Naive thymus-derived CD8-positive, alpha-beta T cell (primary cell): Measurements from ENCODE around the gene GDF15. TPM values are rescaled to one million over a fixed set of nuclear protein-coding genes. Genes with fewer than 3 reads are reported as not detected.
A peak's percentile ranks its signal among the peaks of the same experiment; 100 is the strongest.
"Not testable (repeated sequence)": the region's sequence is repeated elsewhere in the genome, so short reads cannot be mapped to it uniquely, and the experiment has no call there.

ENCODE experiments used
- ATAC-seq, 2 donors: fragments of 150-1000 bp; cut with Tn5 transposase in 1 of 2; sonication (Bioruptor Pico), chemical (Tn5 transposase) in 1 of 2; 1 replicate in 1 of 2; 2 replicates in 1 of 2; pipeline ENCODE4 v1.10.0; 2021; ENCODE audit warnings: mild to moderate bottlenecking in 2 of 2, moderate library complexity in 2 of 2
- POLR2A ChIA-PET: fragments of 350-600 bp; sonication (Branson Sonifier 250); formaldehyde crosslinking; loops from one replicate; lab custom pipeline; 2021; ENCODE audit warnings: antibody characterized with exemption; lab: Charles Lee
- DNase-seq, 10 donors: peaks; one replicate each; pipeline versions ENCODE4 v3.0.0 to v3.0.0-alpha.2; 2020 to 2022
- H3K27ac Mint-ChIP-seq, 10 donors: one replicate each; pipeline ENCODE4 v1.8.0; 2020 to 2022; ENCODE audit warnings: mild to moderate bottlenecking in 10 of 10, mixed read lengths in 10 of 10, moderate library complexity in 4 of 10, inconsistent platforms in 1 of 10
- H3K27me3 Mint-ChIP-seq, 5 donors: one replicate each; pipeline ENCODE4 v1.8.0; 2021 to 2022; ENCODE audit warnings: mixed read lengths in 5 of 5
- H3K36me3 Mint-ChIP-seq, 3 donors: one replicate each; pipeline ENCODE4 v1.8.0; 2020 to 2022; ENCODE audit warnings: mixed read lengths in 3 of 3, mild to moderate bottlenecking in 2 of 3, inconsistent platforms in 1 of 3
- H3K4me1 Mint-ChIP-seq, 4 donors: one replicate each; pipeline ENCODE4 v1.8.0; 2021 to 2022; ENCODE audit warnings: mixed read lengths in 4 of 4
- H3K4me3 Mint-ChIP-seq, 10 donors: one replicate each; pipeline ENCODE4 v1.8.0; 2020 to 2022; ENCODE audit warnings: mild to moderate bottlenecking in 10 of 10, mixed read lengths in 10 of 10, moderate library complexity in 6 of 10, inconsistent platforms in 1 of 10
- H3K9me3 Mint-ChIP-seq, 9 donors: one replicate each; pipeline ENCODE4 v1.8.0; 2020 to 2022; ENCODE audit warnings: mixed read lengths in 9 of 9, mild to moderate bottlenecking in 3 of 9, inconsistent platforms in 1 of 9, moderate library complexity in 1 of 9
- polyA plus RNA-seq, 3 donors: library from polyadenylated mRNA; unstranded; fragments of 300-500 nt; fragmentation: Illumina TruSeq; gene quantifications; one replicate each; pipeline ENCODE4 v1.2.3, GENCODE V29; 2021
- total RNA-seq, 8 experiments: library from RNA in 2 of 8; stranded (reverse) in 2 of 8; gene quantifications; one replicate each; pipeline ENCODE4 v1.2.3 and lab custom pipeline; 2021 to 2026

Gene GDF15
- total and polyA plus RNA-seq, 5 experiments from 2014 or later = not detected

GRCh38 chr19:18366021-18366435, 19.9 kb upstream of the GDF15 start:
- ATAC-seq (no peak), DNase-seq (no peak)
- POLR2A ChIA-PET = no interaction called here
- Mint-ChIP-seq H3K4me1 (peaks cover 0 to 7% (median 2%) of the 10 kb centered on the region in 4 donors), H3K4me3 (no peak overlapping the region), H3K9me3 (no peaks in the 10 kb centered on the region), H3K36me3 (peaks cover 0 to 62% (median 36%) of the 10 kb centered on the region in 3 donors), H3K27me3 (no peaks in the 10 kb centered on the region), H3K27ac (no peak overlapping the region)

GRCh38 chr19:18368504-18369222, 17.3 kb upstream of the GDF15 start:
- H3K4me3 Mint-ChIP-seq = no peak overlapping the region
- H3K4me1 Mint-ChIP-seq = peaks cover 2 to 10% (median 4%) of the 10 kb centered on the region in 4 donors
- POLR2A ChIA-PET = no interaction called here
- ATAC-seq = no peak
- no peaks in the 10 kb centered on the region for H3K9me3 Mint-ChIP-seq
- no peaks in the 10 kb centered on the region for H3K27me3 Mint-ChIP-seq
- H3K27ac Mint-ChIP-seq = no peak overlapping the region
- no peak for DNase-seq
- H3K36me3 Mint-ChIP-seq = peaks cover 0 to 37% (median 24%) of the 10 kb centered on the region in 3 donors

DNA sequence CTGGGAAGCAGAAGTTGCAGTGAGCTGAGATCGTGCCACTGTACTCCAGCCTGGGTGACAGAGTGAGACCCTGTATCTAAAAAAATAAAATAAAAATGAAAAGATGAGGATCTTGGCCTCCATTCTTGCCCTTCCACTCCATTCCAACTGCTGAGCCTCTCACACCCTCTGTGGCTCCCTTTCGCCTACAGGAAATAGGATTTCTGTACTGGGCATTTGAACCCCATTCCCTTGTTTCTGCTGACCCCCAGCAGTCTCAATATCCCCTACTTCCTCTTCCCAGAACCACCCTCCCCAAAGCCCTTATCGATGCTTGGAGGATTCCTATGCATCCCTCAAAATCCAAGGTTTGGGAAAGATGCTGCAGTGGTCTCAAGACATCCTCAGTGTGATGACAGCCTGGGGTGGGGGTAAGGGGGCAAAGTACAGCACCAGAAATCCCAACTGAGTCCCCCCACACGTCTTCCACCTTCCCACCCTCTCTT, 12.5 kb upstream of the GDF15 start:
- H3K4me1 Mint-ChIP-seq = peaks cover 4 to 15% (median 10%) of the 10 kb centered on the region in 4 donors
- POLR2A ChIA-PET = no interaction called here
- H3K27me3 Mint-ChIP-seq = no peaks in the 10 kb centered on the region
- H3K36me3 Mint-ChIP-seq = peaks cover 0 to 2% (median 0%) of the 10 kb centered on the region in 3 donors
- peak overlapping the region in 5 of 10 donors; percentile 25 to 67 (median 46) for H3K27ac Mint-ChIP-seq
- ATAC-seq (no peak), DNase-seq (no peak)
- H3K4me3 Mint-ChIP-seq = peak overlapping the region in 1 of 10 donors; percentile 36
- H3K9me3 Mint-ChIP-seq = no peaks in the 10 kb centered on the region

GRCh38 chr19:18373892-18374629, 11.9 kb upstream of the GDF15 start:
- H3K4me3 Mint-ChIP-seq = peak overlapping the region in 3 of 10 donors; percentile 0 to 36 (median 34)
- H3K9me3 Mint-ChIP-seq = no peaks in the 10 kb centered on the region
- POLR2A ChIA-PET = no interaction called here
- no peaks in the 10 kb centered on the region for H3K27me3 Mint-ChIP-seq
- peaks cover 0 to 2% (median 0%) of the 10 kb centered on the region in 3 donors for H3K36me3 Mint-ChIP-seq
- ATAC-seq = peak; percentile 44 to 57
- DNase-seq = peak in 1 of 10 donors; percentile 57
- H3K27ac Mint-ChIP-seq = peak overlapping the region in 5 of 10 donors; percentile 4 to 67 (median 36)
- peaks cover 4 to 15% (median 10%) of the 10 kb centered on the region in 4 donors for H3K4me1 Mint-ChIP-seq

DNA sequence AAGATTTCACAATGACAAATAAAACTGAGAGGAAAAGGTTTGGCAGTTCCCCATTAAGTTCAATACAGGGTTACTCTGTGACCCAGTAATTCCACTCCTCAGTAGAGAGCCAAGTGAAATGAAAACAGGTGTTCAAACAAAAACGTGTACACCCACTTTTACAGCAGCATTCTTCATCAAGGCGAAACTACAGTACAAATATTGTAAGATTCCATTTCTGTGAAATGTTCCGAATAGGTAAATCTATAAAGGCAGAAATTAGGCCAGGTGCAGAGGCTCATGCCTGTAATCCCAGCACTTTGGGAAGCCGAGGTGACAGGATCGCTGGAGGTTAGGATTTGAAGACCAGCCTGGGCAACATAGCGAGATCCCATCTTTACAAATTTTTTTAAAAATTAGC, 8.9 kb upstream of the GDF15 start:
- Mint-ChIP-seq H3K36me3 (no peaks in the 10 kb centered on the region), H3K9me3 (no peaks in the 10 kb centered on the region), H3K4me1 (peaks cover 2 to 15% (median 10%) of the 10 kb centered on the region in 4 donors), H3K27me3 (peaks cover 0 to 7% (median 1%) of the 10 kb centered on the region in 5 donors), H3K4me3 (no peak overlapping the region), H3K27ac (no peak overlapping the region)
- POLR2A ChIA-PET = interaction anchor here (0.7 kb wide), 1 partner anchor 140 kb away, joined by 5 read pairs; no protein-coding TSS in a partner anchor
- ATAC-seq (no peak), DNase-seq (no peak)

- H3K36me3 Mint-ChIP-seq = no peaks in the 10 kb centered on the region
- H3K27me3 Mint-ChIP-seq = peaks cover 4 to 33% (median 10%) of the 10 kb centered on the region in 5 donors
- H3K4me3 Mint-ChIP-seq = no peak overlapping the region
- peak overlapping the region in 1 of 10 donors; percentile 44 for H3K27ac Mint-ChIP-seq
- DNase-seq (no peak), ATAC-seq (no peak)
- POLR2A ChIA-PET = no interaction called here
- no peaks in the 10 kb centered on the region for H3K4me1 Mint-ChIP-seq
- no peaks in the 10 kb centered on the region for H3K9me3 Mint-ChIP-seq
These were observed 5.9 kb upstream of the GDF15 start for GRCh38 chr19:18379803-18380747.

DNA sequence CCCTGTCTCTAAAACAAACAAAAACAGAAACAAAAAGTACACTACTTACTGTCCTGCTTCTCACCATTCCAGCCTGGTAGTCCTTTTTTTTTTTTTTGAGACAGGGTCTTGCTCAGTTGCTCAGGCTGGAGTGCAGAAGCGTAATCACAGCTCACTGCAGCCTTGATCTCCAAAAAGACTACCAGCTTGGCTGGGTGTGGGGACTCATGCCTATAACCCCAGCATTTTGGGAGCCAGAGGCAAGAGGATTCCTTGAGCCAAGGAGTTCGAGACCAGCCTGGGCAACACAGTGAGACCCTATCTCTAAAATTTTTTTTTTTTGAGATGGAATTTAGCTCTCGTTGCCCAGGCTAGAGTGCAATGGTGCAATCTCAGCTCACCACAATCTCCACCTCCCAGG, 5.1 kb upstream of the GDF15 start:
- H3K27ac Mint-ChIP-seq = peak overlapping the region in 1 of 10 donors; percentile 44
- no peaks in the 10 kb centered on the region for H3K36me3 Mint-ChIP-seq
- H3K27me3 Mint-ChIP-seq = peaks cover 4 to 41% (median 18%) of the 10 kb centered on the region in 5 donors
- POLR2A ChIA-PET = interaction anchor here (0.7 kb wide), 1 partner anchor 329 kb away, joined by 4 read pairs; no protein-coding TSS in a partner anchor
- H3K4me1 Mint-ChIP-seq = no peaks in the 10 kb centered on the region
- ATAC-seq = no peak
- H3K4me3 Mint-ChIP-seq = no peak overlapping the region
- no peaks in the 10 kb centered on the region for H3K9me3 Mint-ChIP-seq
- no peak for DNase-seq

- DNase-seq, H3K4me3 Mint-ChIP-seq, H3K36me3 Mint-ChIP-seq, ATAC-seq, H3K9me3 Mint-ChIP-seq, H3K27ac Mint-ChIP-seq: not testable (repeated sequence)
- POLR2A ChIA-PET = interaction anchor here (0.5 to 1.7 kb wide), 3 partner anchors 9 to 339 kb away, joined by 3 to 6 read pairs (median 4); no protein-coding TSS in a partner anchor
- peaks cover 0 to 13% (median 7%) of the 10 kb centered on the region in 4 donors for H3K4me1 Mint-ChIP-seq
- H3K27me3 Mint-ChIP-seq = peaks cover 10 to 58% (median 20%) of the 10 kb centered on the region in 5 donors
These were observed 2.3 kb upstream of the GDF15 start for GRCh38 chr19:18383622-18384021.

DNA sequence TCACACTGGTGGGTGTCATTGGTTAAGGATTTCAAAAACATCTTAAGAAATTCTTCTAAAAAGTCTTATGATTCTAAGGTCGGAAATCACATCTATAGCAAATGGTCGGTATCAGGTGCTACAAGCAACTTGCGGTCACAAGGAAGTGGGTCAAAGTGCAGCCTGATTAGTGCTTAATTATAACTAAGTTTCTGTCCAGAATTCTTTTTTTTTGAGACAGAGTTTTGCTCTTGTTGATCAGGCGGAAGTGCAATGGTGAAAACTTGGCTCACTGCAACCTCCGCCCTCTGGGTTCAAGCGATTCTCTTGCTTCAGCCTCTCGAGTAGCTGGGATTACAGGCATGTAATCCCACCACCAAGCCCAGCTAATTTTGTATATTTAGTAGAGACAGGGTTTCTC, 1.2 kb upstream of the GDF15 start:
- DNase-seq (no peak), ATAC-seq (no peak)
- Mint-ChIP-seq H3K4me1 (peaks cover 0 to 17% (median 8%) of the 10 kb centered on the region in 4 donors), H3K27me3 (peaks cover 11 to 58% (median 20%) of the 10 kb centered on the region in 5 donors), H3K9me3 (no peaks in the 10 kb centered on the region), H3K36me3 (no peaks in the 10 kb centered on the region), H3K27ac (peak overlapping the region in 1 of 10 donors; percentile 2), H3K4me3 (no peak overlapping the region)
- POLR2A ChIA-PET = no interaction called here

GRCh38 chr19:18385359-18385674, 641 bp upstream of the GDF15 start:
- no peak overlapping the region for H3K4me3 Mint-ChIP-seq
- POLR2A ChIA-PET = no interaction called here

GRCh38 chr19:18386543-18387271, 749 bp downstream of the GDF15 start:
- Mint-ChIP-seq H3K4me3 (peak overlapping the region in 2 of 10 donors; percentile 4 to 75), H3K27ac (peak overlapping the region in 1 of 10 donors; percentile 40)
- POLR2A ChIA-PET = interaction anchor here (0.7 kb wide), 1 partner anchor 52 kb away, joined by 6 read pairs; no protein-coding TSS in a partner anchor

More at GRCh38 chr19:18385359-18385674, 641 bp upstream of the GDF15 start:
- H3K27ac Mint-ChIP-seq = no peak overlapping the region
- peaks cover 0 to 17% (median 8%) of the 10 kb centered on the region in 4 donors for H3K4me1 Mint-ChIP-seq
- no peak for ATAC-seq
- H3K27me3 Mint-ChIP-seq = peaks cover 10 to 57% (median 20%) of the 10 kb centered on the region in 5 donors
- no peak for DNase-seq
- no peaks in the 10 kb centered on the region for H3K9me3 Mint-ChIP-seq
- H3K36me3 Mint-ChIP-seq = no peaks in the 10 kb centered on the region

More at GRCh38 chr19:18386543-18387271, 749 bp downstream of the GDF15 start:
- peaks cover 10 to 62% (median 25%) of the 10 kb centered on the region in 5 donors for H3K27me3 Mint-ChIP-seq
- no peaks in the 10 kb centered on the region for H3K9me3 Mint-ChIP-seq
- H3K36me3 Mint-ChIP-seq = no peaks in the 10 kb centered on the region
- DNase-seq (no peak), ATAC-seq (no peak)
- peaks cover 0 to 17% (median 8%) of the 10 kb centered on the region in 4 donors for H3K4me1 Mint-ChIP-seq
